MCF 10A (cell line): ENCODE measurements around the gene GEMIN7. TPM values are rescaled to one million over a fixed set of nuclear protein-coding genes. Genes with fewer than 3 reads are reported as not detected.

ENCODE experiments used
- BruUV-seq: library from RNA; stranded (reverse); fragments of 400-500 nt; replicated peaks from 2 replicates; lab custom pipeline; 2021; lab: Mats Ljungman, UMichigan
- CTCF ChIA-PET: fragments of 300-600 bp; sonication (Branson Sonifier 250); formaldehyde crosslinking; extraction: SDS; loops from one replicate; lab custom pipeline; 2021; ENCODE audit warnings: antibody characterized with exemption, inconsistent platforms; lab: Yijun Ruan, JAX
- POLR2A ChIA-PET: fragments of 300-600, 350-650 bp; sonication (Branson Sonifier 250); formaldehyde crosslinking; extraction: SDS; loops from one replicate; lab custom pipeline; 2020; ENCODE audit warnings: antibody characterized with exemption, inconsistent platforms; lab: Yijun Ruan, JAX
- DNase-seq: peaks from one replicate; pipeline ENCODE4 v3.0.0-alpha.2; 2018; ENCODE audit not compliant: unreplicated experiment
- H3K27ac Mint-ChIP-seq: one replicate; pipeline ENCODE4 v1.8.0; 2022; ENCODE audit warnings: mild to moderate bottlenecking, low read depth, mixed read lengths; ENCODE audit not compliant: unreplicated experiment
- H3K27me3 Mint-ChIP-seq: one replicate; pipeline ENCODE4 v1.8.0; 2022; ENCODE audit warnings: mixed read lengths; ENCODE audit not compliant: insufficient read depth, unreplicated experiment
- H3K36me3 Mint-ChIP-seq: one replicate; pipeline ENCODE4 v1.8.0; 2022; ENCODE audit warnings: mild to moderate bottlenecking, moderate library complexity, mixed read lengths; ENCODE audit not compliant: insufficient read depth, unreplicated experiment
- H3K4me1 Mint-ChIP-seq: one replicate; pipeline ENCODE4 v1.8.0; 2022; ENCODE audit warnings: mixed read lengths; ENCODE audit not compliant: insufficient read depth, unreplicated experiment
- H3K4me3 Mint-ChIP-seq: one replicate; pipeline ENCODE4 v1.8.0; 2022; ENCODE audit warnings: mild to moderate bottlenecking, moderate library complexity, mixed read lengths; ENCODE audit not compliant: unreplicated experiment
- H3K9me3 Mint-ChIP-seq: one replicate; pipeline ENCODE4 v1.8.0; 2022; ENCODE audit warnings: mixed read lengths; ENCODE audit not compliant: unreplicated experiment
- intact Hi-C: fragments of 100-400 bp; cut with micrococcal nuclease; formaldehyde crosslinking; loops from 2 replicates; pipeline ENCODE4 v1.14.1; 2022
- total RNA-seq: library from RNA; stranded (reverse); gene quantifications from 2 replicates; pipeline ENCODE4 v1.2.3, GENCODE V29; 2022
- TF ChIP-seq, protein P1 (sequence below): fragments of 200-600 bp; IDR thresholded peaks from one replicate; pipeline ENCODE4 v1.8.0; 2022; ENCODE audit warnings: antibody characterized with exemption, mild to moderate bottlenecking; ENCODE audit not compliant: unreplicated experiment

Gene GEMIN7
- total RNA-seq, 1 experiment from 2014 or later, result 21.0 TPM

DNA sequence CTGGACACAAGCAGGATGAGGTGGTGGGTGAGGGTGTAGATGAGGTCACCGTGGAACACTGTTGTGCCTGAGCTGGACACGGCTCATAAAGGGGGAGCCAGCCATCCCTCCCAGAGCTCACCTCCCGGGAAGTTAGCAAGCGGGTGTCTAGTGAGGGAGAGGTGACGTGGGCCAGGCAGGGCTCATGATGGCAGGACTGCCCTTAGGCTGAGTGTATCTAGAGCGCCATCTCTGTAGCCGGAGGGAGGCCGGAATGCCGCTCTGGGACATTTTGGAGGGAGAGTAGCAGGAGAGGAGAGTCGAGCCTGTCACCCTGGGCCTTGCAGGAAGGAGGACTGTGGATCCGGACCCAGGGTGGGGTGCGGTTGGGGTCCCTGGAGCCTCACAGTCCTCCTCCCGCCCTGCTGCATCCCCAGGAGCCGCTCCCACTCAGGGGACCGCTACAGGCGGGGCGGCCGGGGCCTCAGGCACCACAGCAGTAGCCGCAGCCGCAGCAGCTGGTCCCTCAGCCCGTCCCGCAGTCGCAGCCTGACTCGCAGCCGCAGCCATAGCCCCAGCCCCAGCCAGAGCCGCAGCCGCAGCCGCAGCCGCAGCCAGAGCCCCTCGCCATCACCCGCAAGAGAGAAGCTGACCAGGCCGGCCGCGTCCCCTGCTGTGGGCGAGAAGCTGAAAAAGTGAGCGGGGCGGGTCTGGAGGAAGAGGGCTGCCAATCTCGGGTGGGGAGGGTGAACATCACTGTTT is 12.0 kb upstream of the GEMIN7 start:
- H3K4me1 Mint-ChIP-seq, result no peaks in the 10 kb centered on the region
- no peak overlapping the region for H3K27ac Mint-ChIP-seq
- H3K27me3 Mint-ChIP-seq, result no peaks in the 10 kb centered on the region
- no TSS peak for BruUV-seq
- no peaks in the 10 kb centered on the region for H3K9me3 Mint-ChIP-seq
- intact Hi-C loops, result no loop called here
- ChIA-PET CTCF (interaction anchor here (1.5 kb wide), 1 partner anchor 7 kb away, joined by 4 read pairs; no protein-coding TSS in a partner anchor), POLR2A (interaction anchor here (0.6 to 1.3 kb wide), 2 partner anchors 12 to 29 kb away, joined by 4 to 6 read pairs; partner anchors contain the start of gene GEMIN7)
- H3K36me3 Mint-ChIP-seq, result peaks cover 79% of the 10 kb centered on the region
- TF ChIP-seq, protein P1, sequence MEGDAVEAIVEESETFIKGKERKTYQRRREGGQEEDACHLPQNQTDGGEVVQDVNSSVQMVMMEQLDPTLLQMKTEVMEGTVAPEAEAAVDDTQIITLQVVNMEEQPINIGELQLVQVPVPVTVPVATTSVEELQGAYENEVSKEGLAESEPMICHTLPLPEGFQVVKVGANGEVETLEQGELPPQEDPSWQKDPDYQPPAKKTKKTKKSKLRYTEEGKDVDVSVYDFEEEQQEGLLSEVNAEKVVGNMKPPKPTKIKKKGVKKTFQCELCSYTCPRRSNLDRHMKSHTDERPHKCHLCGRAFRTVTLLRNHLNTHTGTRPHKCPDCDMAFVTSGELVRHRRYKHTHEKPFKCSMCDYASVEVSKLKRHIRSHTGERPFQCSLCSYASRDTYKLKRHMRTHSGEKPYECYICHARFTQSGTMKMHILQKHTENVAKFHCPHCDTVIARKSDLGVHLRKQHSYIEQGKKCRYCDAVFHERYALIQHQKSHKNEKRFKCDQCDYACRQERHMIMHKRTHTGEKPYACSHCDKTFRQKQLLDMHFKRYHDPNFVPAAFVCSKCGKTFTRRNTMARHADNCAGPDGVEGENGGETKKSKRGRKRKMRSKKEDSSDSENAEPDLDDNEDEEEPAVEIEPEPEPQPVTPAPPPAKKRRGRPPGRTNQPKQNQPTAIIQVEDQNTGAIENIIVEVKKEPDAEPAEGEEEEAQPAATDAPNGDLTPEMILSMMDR, result no peak
- no peak overlapping the region for H3K4me3 Mint-ChIP-seq
- DNase-seq, result no peak

DNA sequence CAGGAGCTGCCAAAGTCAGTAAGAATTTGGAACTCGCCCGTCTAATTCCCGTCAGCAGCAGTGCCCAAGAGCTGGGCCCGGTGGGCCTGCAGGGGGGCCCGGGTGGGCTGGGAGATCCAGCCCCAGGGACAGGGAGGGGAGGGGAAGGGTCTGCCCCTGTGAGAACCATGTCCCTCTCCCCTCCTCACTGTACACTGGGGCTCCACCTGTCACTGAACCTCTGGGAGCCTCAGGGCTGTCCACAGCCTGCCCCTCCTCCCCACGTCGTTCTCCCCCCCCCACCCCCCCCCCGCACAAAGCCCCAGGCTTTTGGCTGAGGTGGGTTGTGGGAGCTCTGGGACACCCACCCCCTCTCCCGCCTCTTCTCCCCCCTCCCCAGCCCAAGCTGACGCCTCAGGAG is 11.0 kb upstream of the GEMIN7 start:
- no peak overlapping the region for H3K4me3 Mint-ChIP-seq
- TF ChIP-seq, protein P1, result no peak
- H3K36me3 Mint-ChIP-seq, result peaks cover 78% of the 10 kb centered on the region
- no peaks in the 10 kb centered on the region for H3K9me3 Mint-ChIP-seq
- no peaks in the 10 kb centered on the region for H3K27me3 Mint-ChIP-seq
- ChIA-PET CTCF (interaction anchor here (1.5 kb wide), 1 partner anchor 8 kb away, joined by 4 read pairs; no protein-coding TSS in a partner anchor), POLR2A (interaction anchor here (1.0 kb wide), 1 partner anchor 26 kb away, joined by 3 read pairs; no protein-coding TSS in a partner anchor)
- BruUV-seq, result no TSS peak
- no peak overlapping the region for H3K27ac Mint-ChIP-seq
- H3K4me1 Mint-ChIP-seq, result no peaks in the 10 kb centered on the region
- no peak for DNase-seq
- intact Hi-C loops, result no loop called here

DNA sequence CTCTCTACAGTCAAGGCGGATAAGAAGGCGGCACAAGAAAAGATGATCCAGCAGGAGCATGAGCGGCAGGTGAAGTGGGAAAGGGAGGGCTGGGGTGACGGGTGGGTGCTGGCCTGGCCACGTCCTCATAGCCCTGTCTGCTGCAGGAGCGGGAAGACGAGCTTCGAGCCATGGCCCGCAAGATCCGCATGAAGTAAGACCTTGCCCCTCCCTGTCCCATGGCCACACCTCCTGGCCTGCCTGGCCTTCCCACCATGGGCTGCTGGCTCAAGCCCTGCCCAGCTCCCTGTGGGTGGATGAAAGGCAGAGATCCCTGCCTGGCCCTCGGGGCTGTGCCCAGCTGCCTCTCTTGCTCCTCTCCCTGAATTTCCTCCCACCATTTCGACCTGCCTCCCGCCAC is 10.0 kb upstream of the GEMIN7 start:
- no peaks in the 10 kb centered on the region for H3K4me1 Mint-ChIP-seq
- TF ChIP-seq, protein P1, result no peak
- H3K4me3 Mint-ChIP-seq, result no peak overlapping the region
- DNase-seq, result peak; percentile 33
- CTCF ChIA-PET, result interaction anchor here (0.6 to 1.5 kb wide), 2 partner anchors 9 to 165 kb away, joined by 3 to 4 read pairs; no protein-coding TSS in a partner anchor
- H3K36me3 Mint-ChIP-seq, result peaks cover 68% of the 10 kb centered on the region
- POLR2A ChIA-PET, result no interaction called here
- H3K9me3 Mint-ChIP-seq, result no peaks in the 10 kb centered on the region
- intact Hi-C loops, result no loop called here
- no peak overlapping the region for H3K27ac Mint-ChIP-seq
- BruUV-seq, result no TSS peak
- H3K27me3 Mint-ChIP-seq, result no peaks in the 10 kb centered on the region

DNA sequence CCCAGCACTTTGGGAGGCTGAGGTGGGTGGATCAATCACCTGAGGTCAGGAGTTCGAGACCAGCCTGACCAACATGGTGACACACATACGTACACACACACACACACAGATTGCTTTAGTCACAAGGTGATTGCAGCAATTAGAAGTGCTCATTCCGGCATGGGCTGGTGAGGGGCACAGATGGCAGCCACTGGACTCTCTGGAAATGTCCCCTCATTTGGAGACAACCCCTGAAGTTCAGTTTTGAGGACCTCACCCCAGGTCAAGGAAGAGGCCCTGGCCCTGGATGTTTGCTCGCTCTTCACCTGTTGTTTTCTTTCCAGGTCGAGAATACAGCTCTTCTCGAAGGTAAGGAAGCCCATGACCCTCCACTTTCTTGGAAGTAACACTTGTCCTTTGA is 8.8 kb upstream of the GEMIN7 start:
- Mint-ChIP-seq H3K27me3 (no peaks in the 10 kb centered on the region), H3K36me3 (peaks cover 57% of the 10 kb centered on the region), H3K27ac (no peak overlapping the region), H3K4me1 (no peaks in the 10 kb centered on the region), H3K4me3 (no peak overlapping the region), H3K9me3 (no peaks in the 10 kb centered on the region)
- BruUV-seq, result no TSS peak
- ChIA-PET POLR2A (no interaction called here), CTCF (interaction anchor here (3.4 kb wide), 1 partner anchor 11 kb away, joined by 13 read pairs; no protein-coding TSS in a partner anchor)
- intact Hi-C loops, result no loop called here
- TF ChIP-seq, protein P1, result no peak
- DNase-seq, result no peak
